Naive B cell (primary cell): Measurements from ENCODE around the gene HNRNPDL. TPM values are rescaled to one million over a fixed set of nuclear protein-coding genes. Genes with fewer than 3 reads are reported as not detected.

Experiments
- ATAC-seq, 2 donors: fragments of 150-1000 bp; cut with Tn5 transposase; 2 replicates each; pipeline ENCODE4 v1.10.0; 2021; ENCODE audit warnings: low read depth in 2 of 2, mild to moderate bottlenecking in 2 of 2, moderate library complexity in 2 of 2
- DNase-seq: peaks from one replicate; pipeline ENCODE4 v3.0.0; 2022
- H3K27ac Mint-ChIP-seq, 6 donors: one replicate each; pipeline ENCODE4 v1.8.0; 2020 to 2022; ENCODE audit warnings: mild to moderate bottlenecking in 6 of 6, mixed read lengths in 6 of 6, moderate library complexity in 5 of 6, inconsistent platforms in 2 of 6
- H3K27me3 Mint-ChIP-seq, 3 donors: one replicate each; pipeline ENCODE4 v1.8.0; 2021 to 2022; ENCODE audit warnings: mixed read lengths in 3 of 3, mild to moderate bottlenecking in 1 of 3
- H3K36me3 Mint-ChIP-seq, 2 donors: one replicate each; pipeline ENCODE4 v1.8.0; 2020 to 2022; ENCODE audit warnings: mixed read lengths in 2 of 2, inconsistent platforms in 1 of 2, mild to moderate bottlenecking in 1 of 2
- H3K4me1 Mint-ChIP-seq, 3 donors: one replicate each; pipeline ENCODE4 v1.8.0; 2020 to 2022; ENCODE audit warnings: mixed read lengths in 3 of 3, inconsistent platforms in 1 of 3, mild to moderate bottlenecking in 1 of 3, moderate library complexity in 1 of 3
- H3K4me3 Mint-ChIP-seq, 8 donors: one replicate each; pipeline ENCODE4 v1.8.0; 2020 to 2022; ENCODE audit warnings: mild to moderate bottlenecking in 8 of 8, mixed read lengths in 8 of 8, moderate library complexity in 8 of 8, inconsistent platforms in 2 of 8
- H3K9me3 Mint-ChIP-seq, 7 donors: one replicate each; pipeline ENCODE4 v1.8.0; 2020 to 2022; ENCODE audit warnings: mixed read lengths in 7 of 7, mild to moderate bottlenecking in 5 of 7, inconsistent platforms in 2 of 7, moderate library complexity in 1 of 7
- polyA plus RNA-seq, 6 donors: library from polyadenylated mRNA; unstranded; fragments of 300-500 nt; fragmentation: Illumina TruSeq; gene quantifications; one replicate each; pipeline ENCODE4 v1.2.3, GENCODE V29; 2021; ENCODE audit warnings: low read depth in 6 of 6

HNRNPDL gene
- polyA plus RNA-seq, 6 donors from 2014 or later, result 288 to 428 (median 371) TPM

DNA sequence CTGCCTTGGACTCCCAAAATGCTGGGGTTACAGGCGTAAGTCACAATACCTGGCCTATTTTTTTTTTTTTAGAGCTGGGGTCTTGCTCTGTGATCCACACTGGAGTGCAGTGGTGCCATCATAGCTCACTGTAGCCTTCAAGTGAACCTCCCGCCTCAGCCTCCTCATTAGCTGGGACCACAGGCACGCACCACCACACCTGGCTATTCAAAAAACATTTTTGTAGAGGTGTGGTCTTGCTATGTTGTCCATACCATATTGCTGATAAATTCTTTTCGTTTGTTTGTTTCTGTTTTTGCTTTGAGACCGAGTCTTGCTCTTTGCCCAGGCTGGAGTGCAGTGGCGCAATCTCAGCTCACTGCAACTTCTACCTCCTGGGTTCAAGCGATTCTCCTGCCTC lies 21.8 kb upstream of the HNRNPDL start:
- ATAC-seq (no peak), DNase-seq (no peak)
- Mint-ChIP-seq H3K27ac (peak overlapping the region in 1 of 6 donors; percentile 33), H3K9me3 (no peaks in the 10 kb centered on the region), H3K4me1 (peaks cover 0 to 7% (median 2%) of the 10 kb centered on the region in 3 donors), H3K4me3 (no peak overlapping the region), H3K27me3 (no peaks in the 10 kb centered on the region), H3K36me3 (peaks cover 9 to 30% of the 10 kb centered on the region in 2 donors)

DNA sequence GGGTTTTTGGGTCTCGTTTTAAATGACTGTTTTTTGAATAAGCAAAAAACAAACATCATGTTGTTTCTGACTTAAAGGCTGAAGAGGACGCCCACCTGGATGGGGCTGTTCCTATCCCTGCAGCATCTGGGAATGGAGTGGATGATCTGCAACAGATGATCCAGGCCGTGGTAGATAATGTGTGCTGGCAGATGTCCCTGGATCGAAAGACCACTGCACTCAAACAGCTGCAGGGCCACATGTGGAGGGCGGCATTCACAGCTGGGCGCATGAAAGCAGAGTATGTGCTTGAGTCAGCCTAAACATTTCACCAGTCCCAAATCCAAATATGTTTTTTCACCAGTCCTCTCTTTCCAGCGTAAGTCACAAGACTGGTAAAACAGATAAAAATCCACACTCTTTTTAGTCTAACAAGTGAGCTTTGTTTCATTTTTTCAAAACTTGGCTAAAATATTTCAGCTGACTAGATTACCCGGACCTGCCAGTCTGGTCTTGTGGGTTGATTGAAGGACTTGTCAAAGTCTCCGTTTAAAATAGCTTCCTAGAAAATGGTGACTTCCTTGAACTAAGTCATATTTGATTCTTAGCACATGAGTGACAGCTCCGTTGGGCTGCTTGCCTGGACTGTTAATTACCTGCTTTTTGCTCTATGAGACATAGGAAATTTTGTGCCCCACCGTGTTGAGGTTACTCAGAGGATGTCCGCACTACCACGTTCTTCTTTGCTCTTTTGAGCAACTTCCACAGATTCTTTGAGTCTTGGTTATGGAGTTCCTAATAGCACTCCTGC lies 20.9 kb upstream of the HNRNPDL start:
- H3K4me3 Mint-ChIP-seq, result peak overlapping the region in 1 of 8 donors; percentile 5
- H3K27me3 Mint-ChIP-seq, result no peaks in the 10 kb centered on the region
- DNase-seq, result no peak
- peaks cover 9 to 30% of the 10 kb centered on the region in 2 donors for H3K36me3 Mint-ChIP-seq
- H3K9me3 Mint-ChIP-seq, result no peaks in the 10 kb centered on the region
- peak overlapping the region in 2 of 6 donors; percentile 18 to 33 for H3K27ac Mint-ChIP-seq
- H3K4me1 Mint-ChIP-seq, result peaks cover 0 to 7% (median 4%) of the 10 kb centered on the region in 3 donors
- no peak for ATAC-seq

DNA sequence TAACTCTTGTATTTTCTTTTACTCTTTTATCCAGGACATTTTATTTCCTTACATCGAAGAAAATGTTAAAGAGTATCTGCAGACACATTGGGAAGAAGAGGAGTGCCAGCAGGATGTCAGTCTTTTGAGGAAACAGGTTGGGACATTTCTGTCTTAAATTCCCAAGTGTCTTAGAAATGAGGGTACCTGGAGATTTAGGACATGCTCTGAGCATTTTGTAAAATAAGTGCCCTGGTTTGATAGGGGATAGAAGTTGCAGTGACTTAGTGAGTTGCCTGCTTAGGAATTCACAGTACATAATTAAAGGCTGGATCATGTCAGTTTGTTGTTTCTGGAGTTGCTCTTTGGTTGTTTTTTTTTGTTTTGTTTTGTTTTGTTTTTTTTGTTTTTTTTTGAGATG lies 17.6 kb upstream of the HNRNPDL start:
- Mint-ChIP-seq H3K4me1 (peaks cover 0 to 11% (median 7%) of the 10 kb centered on the region in 3 donors), H3K9me3 (no peaks in the 10 kb centered on the region), H3K27me3 (no peaks in the 10 kb centered on the region), H3K36me3 (peaks cover 9 to 30% of the 10 kb centered on the region in 2 donors), H3K27ac (peak overlapping the region in 3 of 6 donors; percentile 21 to 68 (median 59)), H3K4me3 (no peak overlapping the region)
- DNase-seq, result no peak
- no peak for ATAC-seq

DNA sequence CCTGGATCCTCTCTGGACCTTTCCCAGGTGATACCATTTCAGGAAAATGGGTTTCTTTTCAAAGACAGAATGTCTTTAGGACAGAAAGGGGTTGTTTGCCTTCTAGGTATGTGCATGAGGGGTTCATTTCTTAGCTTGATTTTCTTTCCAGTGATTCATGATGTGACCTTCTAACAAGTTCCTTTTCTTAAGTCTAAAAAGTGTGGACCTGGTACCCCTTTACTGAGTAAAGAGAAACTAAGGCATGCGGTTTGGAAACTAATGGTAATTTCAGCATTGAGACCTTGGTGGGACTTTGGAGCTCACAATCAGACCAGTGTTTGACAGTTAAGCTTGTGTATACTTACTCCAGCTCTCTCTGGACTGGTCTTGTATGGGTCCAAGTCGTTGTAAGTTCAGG lies 8.8 kb upstream of the HNRNPDL start:
- Mint-ChIP-seq H3K4me3 (no peak overlapping the region), H3K27me3 (no peaks in the 10 kb centered on the region), H3K9me3 (no peaks in the 10 kb centered on the region), H3K27ac (peak overlapping the region in 1 of 6 donors; percentile 0), H3K4me1 (peaks cover 34 to 59% (median 41%) of the 10 kb centered on the region in 3 donors), H3K36me3 (no peaks in the 10 kb centered on the region)
- no peak for DNase-seq
- no peak for ATAC-seq

DNA sequence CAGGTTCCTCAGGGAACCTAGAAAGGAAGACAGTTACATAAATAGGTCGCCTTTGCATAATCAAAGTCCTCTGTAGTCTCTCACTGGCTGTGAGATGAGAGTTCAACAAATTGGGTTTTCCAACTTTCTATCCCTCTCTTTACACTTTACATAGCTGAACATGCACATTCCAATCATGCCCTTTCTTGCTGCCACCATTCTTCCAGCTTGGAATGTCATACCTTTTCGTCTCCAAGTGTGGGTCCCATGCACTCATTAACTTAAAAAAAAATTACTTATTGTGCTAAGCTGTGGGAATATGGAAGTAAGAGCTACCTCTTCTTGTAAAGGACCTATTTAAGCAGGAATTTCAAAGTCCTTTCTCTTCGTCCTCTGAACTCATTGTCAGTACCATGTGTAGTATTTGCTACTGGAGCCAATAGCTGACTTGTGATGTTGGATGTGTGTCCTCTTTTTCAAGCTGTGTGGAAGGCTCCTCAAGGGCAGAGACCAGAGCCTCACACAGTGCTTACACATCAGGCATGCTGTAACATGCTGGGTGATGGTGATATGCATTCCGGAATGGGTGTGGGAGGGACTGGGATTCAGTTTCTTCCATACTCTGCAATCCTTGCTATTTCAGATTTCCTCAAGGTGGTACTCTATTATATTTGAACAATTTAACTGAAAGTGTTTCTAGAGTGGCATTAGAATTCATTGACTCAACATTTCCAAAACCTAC lies 7.2 kb upstream of the HNRNPDL start:
- Mint-ChIP-seq H3K9me3 (no peaks in the 10 kb centered on the region), H3K27ac (peak overlapping the region in 2 of 6 donors; percentile 39 to 80), H3K4me1 (peaks cover 34 to 64% (median 44%) of the 10 kb centered on the region in 3 donors), H3K4me3 (no peak overlapping the region), H3K36me3 (no peaks in the 10 kb centered on the region), H3K27me3 (no peaks in the 10 kb centered on the region)
- no peak for DNase-seq
- no peak for ATAC-seq

DNA sequence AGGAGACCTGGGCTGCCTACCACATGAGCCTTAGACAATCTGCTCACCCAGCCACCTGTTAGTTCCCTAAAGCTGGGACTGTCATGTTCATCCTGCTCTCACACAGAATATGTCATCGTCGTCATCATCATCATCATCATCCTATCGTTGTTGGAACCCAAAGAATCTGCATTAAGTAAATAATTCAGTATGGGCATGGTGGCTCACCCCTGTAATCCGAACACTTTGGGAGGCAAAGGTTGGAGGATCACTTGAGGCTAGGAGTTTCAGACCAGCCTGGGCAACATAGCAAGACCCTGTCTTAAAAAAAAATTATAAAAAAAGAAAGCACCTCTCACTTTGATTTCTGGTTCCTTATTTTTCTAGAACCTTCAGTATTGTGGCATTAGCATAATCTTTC lies 6.5 kb upstream of the HNRNPDL start:
- Mint-ChIP-seq H3K27me3 (no peaks in the 10 kb centered on the region), H3K36me3 (no peaks in the 10 kb centered on the region), H3K4me1 (peaks cover 34 to 62% (median 43%) of the 10 kb centered on the region in 3 donors), H3K9me3 (no peaks in the 10 kb centered on the region), H3K27ac (peak overlapping the region in 1 of 6 donors; percentile 80), H3K4me3 (no peak overlapping the region)
- ATAC-seq, result no peak
- DNase-seq, result no peak

DNA sequence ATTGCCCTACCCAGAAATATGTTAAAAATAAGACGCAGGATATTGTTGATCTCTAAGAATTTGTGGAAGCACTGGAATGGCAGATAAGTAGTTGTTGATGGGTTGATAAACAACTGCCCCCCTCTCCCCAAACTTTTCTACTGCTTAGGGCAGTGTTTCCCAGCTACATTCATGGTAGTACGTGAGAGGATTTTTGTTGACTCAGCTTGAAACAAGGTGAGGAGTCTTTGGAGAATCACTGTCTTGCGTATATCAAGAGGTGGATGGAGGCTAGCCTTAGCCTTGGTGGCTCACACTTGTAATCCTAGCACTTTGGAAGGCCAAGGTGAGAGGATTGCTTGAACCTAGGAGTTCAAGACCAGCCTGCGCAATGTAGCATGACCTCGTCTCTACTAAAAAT lies 5.9 kb upstream of the HNRNPDL start:
- no peak for DNase-seq
- no peak for ATAC-seq
- no peak overlapping the region for H3K27ac Mint-ChIP-seq
- H3K4me3 Mint-ChIP-seq, result no peak overlapping the region
- no peaks in the 10 kb centered on the region for H3K9me3 Mint-ChIP-seq
- peaks cover 36 to 60% (median 40%) of the 10 kb centered on the region in 3 donors for H3K4me1 Mint-ChIP-seq
- H3K36me3 Mint-ChIP-seq, result no peaks in the 10 kb centered on the region
- H3K27me3 Mint-ChIP-seq, result no peaks in the 10 kb centered on the region

DNA sequence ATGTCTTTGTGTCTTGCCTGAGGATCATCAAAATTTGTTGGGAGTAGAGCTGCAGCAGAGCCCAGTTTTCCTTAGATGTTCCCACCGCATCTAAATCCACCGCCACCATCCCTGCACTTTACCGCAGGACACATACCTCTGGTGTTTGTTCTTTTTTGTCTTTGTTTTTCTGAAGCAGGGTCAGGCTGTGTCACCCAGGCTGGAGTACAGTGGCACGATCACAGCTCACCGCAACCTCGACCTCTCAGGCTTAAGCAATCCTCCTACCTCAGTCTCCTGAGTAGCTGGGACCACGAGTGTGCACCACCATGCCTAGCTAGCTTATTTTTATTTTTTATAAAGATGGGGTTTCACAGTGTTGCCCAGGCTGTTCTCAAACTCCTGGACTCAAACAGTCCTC lies 4.7 kb upstream of the HNRNPDL start:
- Mint-ChIP-seq H3K4me3 (peak overlapping the region in 1 of 8 donors; percentile 75), H3K36me3 (no peaks in the 10 kb centered on the region), H3K27ac (no peak overlapping the region), H3K9me3 (no peaks in the 10 kb centered on the region), H3K4me1 (peaks cover 32 to 53% (median 39%) of the 10 kb centered on the region in 3 donors), H3K27me3 (no peaks in the 10 kb centered on the region)
- no peak for DNase-seq
- no peak for ATAC-seq

DNA sequence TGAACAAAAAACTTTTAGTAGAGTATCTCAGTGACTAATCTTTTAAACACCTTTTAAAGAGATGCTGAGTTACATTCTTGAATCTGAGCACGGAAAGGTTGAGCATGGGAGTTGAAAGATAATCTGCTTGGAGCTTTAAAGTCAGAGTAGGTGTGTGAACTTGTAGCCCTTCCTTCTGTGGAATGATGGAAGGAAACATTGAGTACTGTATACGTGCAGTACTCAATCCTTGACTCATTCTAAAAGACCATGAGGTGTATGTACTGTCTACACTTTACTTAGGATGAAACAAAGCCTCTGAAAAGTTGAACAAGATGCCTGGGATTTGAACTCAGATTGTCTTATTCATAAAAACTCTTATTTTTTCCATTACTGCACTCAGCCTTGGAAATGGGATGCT lies 3.5 kb upstream of the HNRNPDL start:
- Mint-ChIP-seq H3K27ac (peak overlapping the region in 1 of 6 donors; percentile 33), H3K9me3 (no peaks in the 10 kb centered on the region), H3K36me3 (peaks cover 0 to 8% of the 10 kb centered on the region in 2 donors), H3K4me1 (peaks cover 33 to 44% (median 38%) of the 10 kb centered on the region in 3 donors), H3K27me3 (no peaks in the 10 kb centered on the region), H3K4me3 (peak overlapping the region in 1 of 8 donors; percentile 62)
- no peak for DNase-seq
- ATAC-seq, result no peak

DNA sequence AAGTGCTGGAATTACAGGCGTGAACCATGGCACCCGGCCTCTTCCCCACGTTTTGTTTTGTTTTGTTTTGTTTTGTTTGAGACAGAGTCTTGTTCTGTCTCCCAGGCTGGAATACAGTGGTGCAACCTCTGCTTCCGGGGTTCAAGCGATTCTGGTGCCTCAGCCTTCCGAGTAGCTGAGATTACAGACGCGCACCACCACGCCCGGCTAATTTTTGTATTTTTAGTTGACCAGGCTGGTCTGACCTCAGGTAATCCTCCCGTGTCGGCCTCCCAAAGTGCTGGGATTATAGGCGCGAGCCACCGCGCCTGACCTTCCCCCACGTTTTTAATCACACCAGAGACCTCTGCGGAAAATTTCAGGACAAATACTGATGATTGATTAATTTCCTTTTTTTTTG lies 2.3 kb upstream of the HNRNPDL start:
- Mint-ChIP-seq H3K27ac (no peak overlapping the region), H3K9me3 (no peaks in the 10 kb centered on the region), H3K27me3 (no peaks in the 10 kb centered on the region), H3K4me3 (peak overlapping the region in 5 of 8 donors; percentile 5 to 96 (median 32)), H3K4me1 (peaks cover 37 to 48% (median 43%) of the 10 kb centered on the region in 3 donors), H3K36me3 (peaks cover 5 to 8% of the 10 kb centered on the region in 2 donors)
- DNase-seq (no peak), ATAC-seq (no peak)

DNA sequence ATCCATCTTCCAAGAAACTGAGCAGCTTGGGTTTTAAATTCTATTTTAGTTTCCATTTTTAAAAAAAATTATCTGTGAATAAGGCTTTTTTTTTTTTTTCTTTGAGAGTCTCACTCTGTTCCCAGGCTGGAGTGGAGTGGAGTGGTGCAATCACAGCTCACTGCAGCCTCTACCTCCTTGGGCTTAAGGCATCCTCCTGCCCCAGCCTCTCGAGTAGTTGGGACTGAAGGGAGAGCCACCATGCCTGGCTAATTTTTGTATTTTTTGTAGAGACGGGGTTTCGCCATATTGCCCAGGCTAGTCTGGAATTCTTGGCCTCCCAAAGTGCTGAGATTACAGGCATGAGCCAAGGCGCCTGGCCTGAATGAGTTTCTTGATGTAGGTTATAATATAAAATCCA lies 1.6 kb upstream of the HNRNPDL start:
- H3K9me3 Mint-ChIP-seq, result no peaks in the 10 kb centered on the region
- ATAC-seq (no peak), DNase-seq (no peak)
- H3K27me3 Mint-ChIP-seq, result no peaks in the 10 kb centered on the region
- H3K36me3 Mint-ChIP-seq, result peaks cover 8 to 14% of the 10 kb centered on the region in 2 donors
- H3K4me3 Mint-ChIP-seq, result peak overlapping the region in 7 of 8 donors; percentile 3 to 100 (median 96)
- peaks cover 37 to 48% (median 44%) of the 10 kb centered on the region in 3 donors for H3K4me1 Mint-ChIP-seq
- peak overlapping the region in 3 of 6 donors; percentile 95 to 99 (median 98) for H3K27ac Mint-ChIP-seq

DNA sequence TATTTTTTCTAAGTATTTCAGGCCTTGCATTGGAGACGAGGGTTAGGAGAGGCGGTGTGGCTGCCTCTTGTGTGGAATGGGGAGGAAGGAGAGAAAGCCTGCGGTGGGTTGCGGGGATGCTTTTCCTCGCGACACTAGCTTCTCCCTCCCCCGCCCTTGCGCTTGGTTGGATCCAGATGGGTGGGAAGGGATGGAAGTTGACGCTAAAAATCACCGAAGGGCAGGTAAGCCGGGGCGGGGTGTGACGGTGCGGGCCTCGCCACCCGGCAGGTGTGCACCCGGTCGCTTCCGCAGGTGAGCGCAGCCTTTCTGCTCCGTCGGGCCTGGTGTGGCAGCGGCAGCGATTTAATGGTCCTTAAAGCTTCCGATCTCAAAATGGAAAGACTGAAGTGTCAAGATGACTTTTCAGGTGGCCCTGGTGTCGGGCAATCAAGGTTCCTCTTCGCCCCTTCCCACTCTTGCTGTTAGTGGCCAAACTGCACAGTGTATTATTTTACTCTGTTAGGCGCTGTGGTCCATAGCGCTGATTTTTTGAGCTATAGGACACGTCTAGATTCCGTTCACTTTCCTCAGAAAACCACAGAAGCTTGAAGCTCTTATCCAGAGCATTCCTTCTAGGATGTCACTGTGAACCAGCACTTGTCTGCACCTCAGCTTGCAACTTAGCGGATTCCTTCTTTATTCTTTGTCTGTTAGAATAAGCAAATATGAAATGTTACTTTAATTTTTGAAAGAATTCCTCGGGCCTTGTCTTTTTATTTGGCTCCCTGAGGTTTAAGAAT lies 893 bp upstream of the HNRNPDL start:
- Mint-ChIP-seq H3K4me3 (peak overlapping the region; percentile 95 to 100 (median 98)), H3K27ac (peak overlapping the region; percentile 95 to 100 (median 98)), H3K36me3 (peaks cover 14 to 21% of the 10 kb centered on the region in 2 donors), H3K4me1 (peaks cover 39 to 54% (median 44%) of the 10 kb centered on the region in 3 donors), H3K9me3 (no peaks in the 10 kb centered on the region), H3K27me3 (no peaks in the 10 kb centered on the region)
- ATAC-seq (no peak), DNase-seq (peak; percentile 38)

DNA sequence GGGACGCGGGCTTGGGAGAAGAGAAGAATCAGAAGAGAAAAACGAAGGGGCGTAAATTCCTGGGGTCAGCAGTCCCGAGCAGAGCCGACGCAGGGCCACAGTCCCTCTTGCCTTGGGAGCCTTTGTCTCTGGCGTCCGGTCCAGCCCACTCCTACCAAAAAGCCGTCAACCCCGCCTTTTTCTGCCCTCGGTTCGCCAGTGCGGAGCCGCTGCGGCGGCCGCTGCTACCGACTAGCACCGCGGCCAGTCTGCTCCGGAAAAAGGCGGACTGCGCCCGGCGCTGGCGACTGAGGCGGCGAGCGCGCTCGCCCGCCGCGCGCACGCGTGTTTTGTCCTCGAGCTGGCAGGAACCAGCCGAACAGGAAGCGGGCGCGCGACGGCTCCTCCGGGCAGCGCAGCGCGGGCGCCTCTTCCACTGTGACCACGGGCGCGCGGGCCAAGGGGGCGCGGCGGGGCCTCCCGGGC lies 502 bp downstream of the HNRNPDL start:
- peak overlapping the region; percentile 99 to 100 (median 99) for H3K27ac Mint-ChIP-seq
- H3K27me3 Mint-ChIP-seq, result no peaks in the 10 kb centered on the region
- peak overlapping the region; percentile 95 to 100 (median 100) for H3K4me3 Mint-ChIP-seq
- ATAC-seq, result peak; percentile 24 to 31
- peaks cover 37 to 50% (median 47%) of the 10 kb centered on the region in 3 donors for H3K4me1 Mint-ChIP-seq
- no peak for DNase-seq
- H3K36me3 Mint-ChIP-seq, result peaks cover 15 to 24% of the 10 kb centered on the region in 2 donors
- no peaks in the 10 kb centered on the region for H3K9me3 Mint-ChIP-seq
